ENCODE data around the gene WDFY2.
"Not testable (repeated sequence)": the region's sequence is repeated elsewhere in the genome, so short reads cannot be mapped to it uniquely, and the experiment has no call there.

The WDFY2 gene, protein sequence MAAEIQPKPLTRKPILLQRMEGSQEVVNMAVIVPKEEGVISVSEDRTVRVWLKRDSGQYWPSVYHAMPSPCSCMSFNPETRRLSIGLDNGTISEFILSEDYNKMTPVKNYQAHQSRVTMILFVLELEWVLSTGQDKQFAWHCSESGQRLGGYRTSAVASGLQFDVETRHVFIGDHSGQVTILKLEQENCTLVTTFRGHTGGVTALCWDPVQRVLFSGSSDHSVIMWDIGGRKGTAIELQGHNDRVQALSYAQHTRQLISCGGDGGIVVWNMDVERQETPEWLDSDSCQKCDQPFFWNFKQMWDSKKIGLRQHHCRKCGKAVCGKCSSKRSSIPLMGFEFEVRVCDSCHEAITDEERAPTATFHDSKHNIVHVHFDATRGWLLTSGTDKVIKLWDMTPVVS

DNA sequence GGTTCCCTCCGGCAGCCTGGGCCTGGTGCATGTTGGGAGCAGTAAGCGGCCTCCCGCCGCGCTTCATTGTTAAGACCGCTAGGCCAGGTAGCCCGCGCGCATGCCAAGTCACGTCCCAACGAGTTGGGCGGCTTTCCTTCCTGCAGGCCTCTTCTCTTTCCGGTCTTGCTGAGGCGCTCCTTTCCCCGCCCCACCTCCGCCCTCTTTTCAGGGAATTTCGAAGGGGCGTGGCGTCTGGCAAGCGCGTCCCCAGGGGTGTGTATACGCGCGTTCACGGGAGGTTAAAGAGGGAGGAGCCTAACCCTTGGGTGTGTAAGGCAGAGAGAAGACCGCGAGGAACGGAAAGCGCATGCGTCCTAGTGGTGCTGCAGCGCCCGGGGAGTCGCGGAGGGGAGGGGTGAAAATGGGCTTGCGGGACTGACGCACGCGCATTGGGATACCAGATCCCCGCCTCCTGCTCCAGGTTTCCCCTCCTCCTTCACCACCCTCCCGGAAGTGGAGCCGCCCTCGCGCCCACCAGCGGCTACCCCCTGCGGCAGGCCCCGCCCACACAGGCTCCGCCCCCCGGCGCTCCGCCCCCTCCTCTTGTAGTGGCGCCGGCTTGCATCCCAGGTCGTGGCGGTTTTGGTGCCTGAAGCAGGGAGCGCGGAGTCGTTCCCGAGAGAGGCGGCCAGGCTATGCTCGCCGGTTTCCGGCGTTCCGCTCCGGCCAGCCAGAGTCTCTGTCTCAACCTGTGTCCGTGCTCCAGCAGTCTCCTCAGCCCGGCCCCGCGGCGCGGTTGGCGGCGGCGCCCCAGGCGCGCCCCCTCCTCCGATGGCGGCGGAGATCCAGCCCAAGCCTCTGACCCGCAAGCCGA is at the start of gene WDFY2:
Gene WDFY2, plus strand, starts transcription at position 588 of the 856 bp plus-strand sequence. Its CDS starts 226 bp downstream, at position 814.
- DNase-seq (ENCODE audit: low read depth in 2 of 2): peak; percentile 98 to 99

DNA sequence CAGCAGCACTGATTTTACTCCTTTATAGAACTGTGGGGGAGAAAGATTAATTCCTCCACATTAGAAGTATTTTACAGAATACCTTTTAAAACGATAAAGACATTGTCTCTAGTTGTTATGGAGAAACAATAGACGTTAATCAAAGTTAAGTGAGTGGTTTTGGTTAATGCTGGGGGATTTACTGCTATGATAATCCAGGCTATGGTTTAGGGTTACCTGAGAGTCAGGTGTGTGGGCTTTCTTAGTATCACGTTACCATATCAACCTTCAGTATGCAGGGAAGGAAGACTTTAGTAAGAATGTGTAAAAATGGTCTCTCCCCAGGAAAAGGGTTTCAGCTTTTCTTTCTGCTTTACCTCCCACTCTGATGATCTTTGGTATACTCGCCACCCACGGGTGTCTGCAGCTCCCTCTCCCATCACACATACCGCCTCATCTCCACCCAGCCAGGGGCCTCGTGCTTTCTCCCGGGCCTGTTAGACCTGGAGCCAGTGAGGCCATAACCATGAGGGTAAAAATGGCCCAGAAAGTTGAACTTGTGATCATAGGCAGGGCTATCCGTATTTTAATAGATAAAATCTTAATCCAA is 45.6 kb upstream of the WDFY2 start:
- DNase-seq (ENCODE audit: low read depth in 2 of 2): no peak

DNA sequence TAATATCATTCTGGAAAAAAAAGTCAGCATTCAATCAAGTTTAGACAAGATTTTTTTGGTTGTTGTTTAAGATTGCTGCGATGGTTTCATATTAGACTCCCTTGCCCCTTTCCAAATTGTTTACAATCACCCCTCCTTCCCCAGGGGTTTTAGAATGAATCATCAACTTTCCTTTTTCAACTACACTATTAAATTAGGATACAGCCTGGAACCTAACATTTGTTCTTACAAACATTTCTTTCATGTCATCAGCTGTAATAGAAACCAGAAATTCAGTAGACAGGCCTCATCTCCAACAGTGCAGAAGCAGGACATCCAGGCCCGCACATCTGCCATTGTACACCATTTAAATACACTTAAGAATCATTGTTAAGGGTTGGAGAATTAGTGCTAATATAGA is 44.4 kb upstream of the WDFY2 start:
- no peak for DNase-seq (ENCODE audit: low read depth in 2 of 2)

DNA sequence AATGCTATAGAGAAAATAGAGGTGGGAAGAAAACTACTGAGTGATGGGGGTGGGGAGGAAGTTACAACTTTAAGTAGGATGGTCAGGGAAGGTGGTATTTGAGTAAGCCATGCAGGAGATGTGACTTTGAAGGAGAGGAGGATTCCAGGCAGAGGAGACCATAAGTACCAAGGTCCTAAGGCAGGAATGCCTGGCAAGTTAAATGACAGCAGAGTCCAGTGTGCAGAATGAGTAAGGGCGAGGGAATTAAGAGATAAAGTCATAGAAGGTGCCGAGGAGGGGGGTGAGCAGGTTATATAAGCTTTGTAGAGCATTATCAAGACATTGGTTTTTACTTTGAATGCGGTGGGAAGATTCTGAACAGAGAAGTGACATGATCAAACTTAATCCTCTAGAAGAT is 43.2 kb upstream of the WDFY2 start:
- DNase-seq (ENCODE audit: low read depth in 2 of 2): no peak

DNA sequence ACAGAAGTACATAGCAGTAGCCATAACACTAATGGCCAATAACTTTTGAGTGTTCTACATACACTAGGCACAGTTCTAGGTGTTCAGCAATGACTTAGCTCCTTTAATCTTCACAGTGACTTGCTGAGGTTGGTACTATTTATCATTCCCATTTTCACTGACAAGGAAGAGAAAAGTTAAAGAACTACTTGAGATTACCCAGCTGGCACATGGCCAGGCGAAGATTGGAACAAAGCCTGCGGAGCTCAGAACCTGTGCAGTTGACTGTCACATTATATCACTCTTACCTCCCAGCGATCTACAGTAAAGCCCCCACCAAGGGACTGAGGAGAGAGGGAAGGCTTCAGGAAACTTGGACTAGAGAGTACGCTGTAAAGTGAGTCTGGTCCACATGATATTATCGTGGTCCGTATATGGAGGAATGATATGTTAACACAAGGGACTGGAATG is 42.4 kb upstream of the WDFY2 start:
- no peak for DNase-seq (ENCODE audit: low read depth in 2 of 2)

DNA sequence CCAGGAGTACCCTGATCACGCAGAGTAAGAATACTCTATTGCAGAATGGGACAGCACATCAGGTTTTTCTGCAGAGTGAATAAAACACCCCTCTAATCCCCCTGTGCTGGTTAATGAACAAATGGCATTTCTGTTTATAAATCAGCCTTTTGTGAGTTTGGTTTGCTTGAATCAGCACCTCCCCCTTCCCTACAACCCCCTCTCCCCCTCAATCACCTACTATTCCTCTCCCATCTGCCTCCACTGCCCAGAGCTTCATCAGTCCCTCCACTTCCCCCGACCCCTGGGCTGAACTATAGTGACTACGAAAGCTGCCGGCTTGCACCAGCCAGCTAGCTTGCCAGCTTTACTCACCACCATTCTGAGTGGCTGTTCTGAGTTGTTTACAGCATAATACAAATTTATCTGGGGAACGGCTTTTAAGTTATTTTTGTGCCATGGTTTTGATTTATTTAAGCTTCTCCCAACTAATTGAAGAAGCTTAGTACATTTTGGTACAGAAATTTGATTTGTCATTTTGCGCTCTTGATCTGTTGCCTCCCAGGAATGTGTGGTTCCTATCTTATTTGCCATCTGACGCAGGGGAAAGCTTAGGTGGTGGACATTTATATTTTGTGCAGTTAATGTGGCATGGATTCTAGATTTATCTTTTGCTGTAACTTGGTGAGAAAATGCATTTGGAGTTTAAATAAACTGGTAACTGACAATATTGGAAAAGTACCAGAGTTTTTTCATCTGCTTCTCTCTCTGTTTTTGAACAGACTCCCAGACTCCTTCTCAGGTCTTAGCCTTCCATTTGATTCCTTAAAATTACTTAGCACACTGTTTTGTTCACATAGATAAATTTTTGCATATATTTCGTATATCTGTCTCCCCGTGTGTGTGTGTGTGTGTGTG is 41.7 kb upstream of the WDFY2 start:
- DNase-seq (ENCODE audit: low read depth in 2 of 2): no peak

DNA sequence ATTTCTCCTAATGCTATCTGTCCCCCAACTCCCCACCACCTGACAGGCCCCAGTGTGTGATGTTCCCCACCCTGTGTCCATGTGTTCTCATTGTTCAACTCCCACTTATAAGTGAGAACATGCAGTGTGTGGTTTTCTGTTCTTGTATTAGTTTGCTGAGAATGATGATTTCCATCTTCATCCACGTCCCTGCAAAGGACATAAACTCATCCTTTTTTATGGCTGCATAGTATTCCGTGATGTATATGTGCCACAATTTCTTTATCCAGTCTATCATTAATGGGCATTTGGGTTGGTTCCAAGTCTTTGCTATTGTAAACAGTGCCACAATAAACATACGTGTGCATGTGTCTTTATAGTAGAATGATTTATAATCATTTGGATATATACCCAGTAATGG is 38.8 kb upstream of the WDFY2 start:
- DNase-seq (ENCODE audit: low read depth in 2 of 2): not testable (repeated sequence)

DNA sequence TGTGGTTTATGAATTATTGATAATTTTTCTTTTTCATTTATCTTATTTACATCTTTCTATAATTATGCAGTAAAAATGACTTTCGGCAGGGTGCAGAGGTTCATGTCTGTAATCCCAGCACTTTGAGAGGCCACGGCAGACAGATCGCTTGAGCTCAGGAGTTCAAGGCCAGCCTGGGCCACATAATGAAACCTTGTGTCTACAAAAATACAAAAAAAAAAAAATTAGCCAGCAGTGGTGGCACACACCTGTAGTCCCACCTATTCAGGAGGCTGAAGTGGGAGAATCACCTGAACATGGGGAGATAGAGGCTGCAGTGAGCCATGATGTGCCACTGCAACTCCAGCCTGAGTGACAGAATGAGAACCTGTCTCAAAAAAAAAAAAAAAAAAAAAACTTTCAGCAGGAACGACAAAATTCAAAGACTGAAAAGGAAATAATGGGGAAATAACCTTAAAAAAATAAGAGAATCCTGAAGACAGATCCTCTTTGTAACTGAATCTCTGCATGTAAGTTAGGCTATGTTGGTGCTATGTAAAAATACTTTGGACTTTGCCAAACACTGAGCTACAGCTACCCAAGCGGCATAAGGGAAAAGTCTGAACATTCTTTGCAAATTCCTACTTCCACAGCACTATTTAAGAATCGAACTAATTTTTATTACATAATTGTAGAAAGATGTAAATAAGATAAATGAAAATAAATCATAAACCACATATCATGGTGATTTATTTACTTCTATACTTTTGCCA is 36.7 kb upstream of the WDFY2 start:
- DNase-seq (ENCODE audit: low read depth in 2 of 2): no peak

DNA sequence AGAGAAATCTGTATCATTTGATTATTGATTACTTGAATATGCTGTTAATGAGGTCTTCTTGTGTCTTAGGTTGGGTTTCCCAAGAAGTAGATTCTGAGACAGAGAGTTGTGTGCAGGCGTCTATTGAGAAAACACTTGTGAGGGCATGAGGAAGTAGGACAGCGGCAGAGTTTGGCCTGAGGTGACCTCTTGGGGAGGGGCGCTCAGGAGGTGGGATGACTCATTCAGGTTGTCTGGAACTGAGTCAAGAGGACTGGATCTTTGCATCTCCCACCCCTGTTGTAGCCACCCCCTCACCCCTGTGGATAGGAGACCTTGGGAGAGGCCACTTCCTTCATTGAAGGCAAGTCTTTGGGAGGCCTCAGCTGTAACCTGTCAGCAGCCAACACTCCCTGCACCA is 35.2 kb upstream of the WDFY2 start:
- DNase-seq (ENCODE audit: low read depth in 2 of 2): no peak

DNA sequence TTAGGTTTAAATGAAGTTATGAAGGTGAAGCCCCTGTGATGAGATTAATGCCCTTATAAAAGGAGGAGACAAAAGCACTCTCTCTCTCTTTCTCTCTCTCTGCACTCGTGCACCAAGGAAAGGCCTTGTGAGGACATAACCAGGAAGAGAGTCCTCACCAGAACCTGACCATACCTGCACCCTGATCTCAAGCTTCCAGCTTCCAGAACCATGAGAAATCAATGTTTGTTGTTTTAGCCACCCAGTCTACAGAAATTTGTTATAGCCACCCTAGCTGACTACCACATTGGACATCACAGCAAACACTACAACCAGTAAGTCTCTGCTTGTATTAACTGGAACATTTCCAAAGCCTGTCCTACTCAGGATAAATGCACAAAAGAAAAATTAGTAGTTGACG is 34.7 kb upstream of the WDFY2 start:
- DNase-seq (ENCODE audit: low read depth in 2 of 2): no peak

DNA sequence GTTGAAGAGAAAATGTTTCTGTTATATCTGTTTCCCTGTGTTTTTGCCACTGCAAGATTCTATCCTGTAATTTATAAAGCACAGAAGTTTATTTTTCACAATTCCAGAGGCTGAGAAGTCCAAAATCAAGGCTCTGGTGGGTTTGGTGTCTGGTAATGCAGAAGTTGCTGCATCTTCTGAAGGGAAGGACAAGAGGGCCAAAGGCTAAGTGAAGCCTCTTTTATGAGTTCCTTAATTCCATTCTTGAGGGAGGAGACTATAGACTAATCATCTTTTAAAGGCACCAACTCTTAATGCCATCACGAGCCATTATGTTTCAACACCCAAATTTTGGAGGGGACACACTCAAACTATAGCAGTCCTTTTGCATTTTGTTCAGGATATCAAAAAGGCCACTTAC is 34.1 kb upstream of the WDFY2 start:
- DNase-seq (ENCODE audit: low read depth in 2 of 2): no peak

DNA sequence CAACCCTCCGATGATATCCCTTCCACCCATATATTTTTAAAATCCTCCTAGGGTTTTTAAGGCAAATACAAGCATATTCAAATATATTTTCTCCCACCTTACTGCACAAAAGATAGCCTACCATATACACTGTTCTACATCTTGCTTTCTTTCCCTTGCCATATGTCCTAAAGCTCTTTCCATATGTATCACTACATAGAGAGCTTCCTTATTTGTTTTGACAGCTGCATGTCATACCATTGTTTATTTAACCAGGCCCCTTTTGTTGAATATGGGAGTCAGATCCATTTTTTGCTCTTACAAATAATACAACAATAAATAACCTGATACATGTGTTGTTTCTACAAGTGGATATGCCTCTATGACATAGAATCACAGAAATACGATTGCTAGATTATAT is 32.8 kb upstream of the WDFY2 start:
- no peak for DNase-seq (ENCODE audit: low read depth in 2 of 2)

DNA sequence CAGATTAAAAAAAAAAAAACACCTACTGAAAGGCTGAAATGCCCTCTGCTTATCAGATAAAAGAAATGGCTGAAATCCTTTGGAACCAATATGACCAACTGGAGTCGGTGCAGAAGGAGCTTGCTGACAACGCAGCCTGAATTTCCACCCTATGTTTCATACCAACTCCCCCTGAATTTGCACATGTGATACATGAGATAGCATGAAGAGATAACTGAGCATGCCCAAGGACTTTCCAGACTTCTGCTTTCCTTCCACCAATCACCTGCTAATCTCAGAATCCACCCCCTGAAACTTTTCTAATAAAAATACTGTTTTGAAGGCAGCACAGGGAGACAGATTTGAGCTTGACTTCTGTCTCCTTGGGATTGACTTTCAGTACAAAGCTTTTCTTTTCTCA is 32.2 kb upstream of the WDFY2 start:
- no peak for DNase-seq (ENCODE audit: low read depth in 2 of 2)

DNA sequence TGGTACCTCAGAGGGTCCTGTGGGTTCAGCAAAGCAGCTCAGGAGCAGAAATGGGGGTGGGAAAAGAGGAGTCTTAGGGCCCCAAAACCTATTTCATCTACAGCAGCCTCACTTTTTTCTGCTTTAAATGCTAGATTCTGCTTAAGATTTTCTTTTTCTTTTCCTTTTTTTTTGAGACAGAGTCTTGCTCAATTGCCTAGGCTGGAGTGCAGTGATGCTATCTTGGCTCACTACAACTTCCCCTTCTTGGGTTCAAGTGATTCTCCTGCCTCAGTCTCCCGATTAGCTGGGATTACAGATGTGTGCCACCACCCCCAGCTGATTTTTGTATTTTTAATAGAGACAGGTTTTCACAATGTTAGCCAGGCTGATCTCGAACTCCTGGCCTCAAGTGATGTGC is 30.7 kb upstream of the WDFY2 start:
- no peak for DNase-seq (ENCODE audit: low read depth in 2 of 2)

DNA sequence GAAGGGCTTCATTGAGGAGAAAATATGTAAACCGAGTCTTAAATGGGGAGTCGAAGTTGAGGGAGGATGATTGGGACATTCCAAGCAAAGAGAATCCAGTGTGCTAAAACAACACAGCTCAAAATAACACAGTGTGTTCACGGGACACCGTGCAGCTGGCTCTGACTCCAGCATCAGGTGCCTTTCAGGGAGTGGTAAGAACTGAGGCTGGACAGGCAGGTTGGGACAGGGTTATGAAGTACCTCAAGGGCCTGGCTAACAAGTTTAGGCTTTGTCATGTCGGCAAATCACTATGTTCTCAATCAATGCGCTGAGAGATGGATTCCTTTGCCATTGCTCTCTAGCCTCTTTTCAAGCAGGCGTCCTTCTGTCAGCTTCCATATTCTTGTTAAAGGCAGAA is 27.5 kb upstream of the WDFY2 start:
- no peak for DNase-seq (ENCODE audit: low read depth in 2 of 2)

DNA sequence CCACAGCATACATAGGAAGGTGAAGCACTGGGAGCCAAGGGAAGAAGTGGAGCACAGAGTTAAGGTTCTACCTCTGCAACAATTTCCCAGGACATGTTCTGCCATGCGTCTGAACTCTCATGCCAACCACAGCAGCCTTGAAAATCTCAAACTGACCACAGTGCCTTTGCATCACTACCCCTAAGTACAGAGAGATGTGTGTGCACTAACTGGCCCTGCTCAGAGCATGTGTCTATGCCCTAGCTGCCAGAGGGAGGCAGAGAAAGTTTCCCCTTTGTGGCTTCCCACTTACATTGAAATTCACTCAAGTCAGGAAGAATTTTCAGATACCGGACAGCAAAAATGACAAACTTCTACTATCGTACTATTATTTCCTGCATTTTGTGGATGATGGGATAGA is 26.8 kb upstream of the WDFY2 start:
- no peak for DNase-seq (ENCODE audit: low read depth in 2 of 2)

DNA sequence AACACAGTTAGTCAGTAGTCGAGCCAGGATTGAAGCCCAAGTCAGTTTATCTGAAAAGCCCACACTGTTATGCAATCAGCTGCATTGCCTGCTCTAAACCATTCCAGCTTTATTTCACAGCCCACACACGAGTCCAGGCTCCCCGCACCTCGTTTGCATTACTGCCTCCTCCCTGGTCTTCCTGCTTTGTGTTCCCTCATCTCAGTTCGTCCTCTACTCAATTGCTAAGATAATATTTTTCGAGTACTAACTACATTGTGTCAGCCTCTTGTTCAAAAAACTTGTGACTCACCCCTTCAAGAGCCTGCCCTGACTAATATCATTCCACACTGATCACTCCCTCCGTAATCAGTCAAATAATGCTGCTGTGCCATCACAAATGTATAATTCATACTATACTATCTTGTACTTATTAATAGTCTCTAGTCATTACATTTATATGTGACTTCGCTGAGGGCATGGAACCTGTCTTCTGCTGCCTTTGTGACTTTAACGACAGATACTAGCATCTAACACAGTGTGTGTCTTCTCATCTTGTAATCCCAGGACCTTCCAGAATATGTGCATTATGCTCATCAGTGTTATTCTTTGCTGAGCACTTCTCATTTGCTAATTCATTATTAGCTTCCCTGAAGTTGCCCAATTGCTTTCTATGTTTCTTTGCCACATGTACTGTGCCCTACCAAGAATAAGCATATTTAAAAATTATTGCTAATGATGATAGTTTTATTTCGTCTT is 26.2 kb upstream of the WDFY2 start:
- no peak for DNase-seq (ENCODE audit: low read depth in 2 of 2)

DNA sequence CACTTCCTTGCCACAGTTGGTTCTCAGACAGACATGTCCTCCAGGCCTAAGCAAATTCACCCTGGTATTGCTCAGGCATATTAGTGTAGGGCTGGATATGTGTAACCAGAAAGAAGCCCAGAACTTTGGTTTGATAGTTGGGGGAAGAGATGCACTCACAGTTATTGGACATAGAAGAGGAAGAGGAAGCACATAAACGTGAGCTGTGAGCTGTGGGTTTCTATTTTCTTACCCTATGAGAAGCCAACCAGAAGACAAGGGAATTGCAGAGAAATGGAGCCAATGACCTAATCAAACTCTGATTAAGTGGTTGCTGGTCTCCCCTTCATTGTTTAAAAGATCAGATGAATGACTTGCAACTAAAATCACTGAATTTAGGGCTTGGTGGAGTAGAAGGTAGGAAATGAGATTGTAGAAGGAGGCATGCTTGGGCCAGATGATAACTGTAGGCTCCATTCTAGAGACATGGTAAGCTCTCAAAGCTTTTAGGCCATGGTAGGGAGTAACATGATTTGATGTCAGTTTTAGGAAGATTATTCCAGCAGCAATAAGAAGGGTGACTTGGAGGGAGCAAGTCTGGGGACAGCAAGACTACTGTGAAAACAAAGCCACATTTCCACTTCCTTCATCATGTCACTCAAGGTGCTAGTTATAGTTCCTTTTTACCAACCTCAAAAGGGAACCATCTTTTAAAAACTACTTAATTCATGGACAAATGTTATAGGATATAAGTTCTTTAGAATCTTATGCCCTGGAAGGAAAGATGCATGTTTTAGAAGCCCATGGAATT is 24.1 kb upstream of the WDFY2 start:
- no peak for DNase-seq (ENCODE audit: low read depth in 2 of 2)

DNA sequence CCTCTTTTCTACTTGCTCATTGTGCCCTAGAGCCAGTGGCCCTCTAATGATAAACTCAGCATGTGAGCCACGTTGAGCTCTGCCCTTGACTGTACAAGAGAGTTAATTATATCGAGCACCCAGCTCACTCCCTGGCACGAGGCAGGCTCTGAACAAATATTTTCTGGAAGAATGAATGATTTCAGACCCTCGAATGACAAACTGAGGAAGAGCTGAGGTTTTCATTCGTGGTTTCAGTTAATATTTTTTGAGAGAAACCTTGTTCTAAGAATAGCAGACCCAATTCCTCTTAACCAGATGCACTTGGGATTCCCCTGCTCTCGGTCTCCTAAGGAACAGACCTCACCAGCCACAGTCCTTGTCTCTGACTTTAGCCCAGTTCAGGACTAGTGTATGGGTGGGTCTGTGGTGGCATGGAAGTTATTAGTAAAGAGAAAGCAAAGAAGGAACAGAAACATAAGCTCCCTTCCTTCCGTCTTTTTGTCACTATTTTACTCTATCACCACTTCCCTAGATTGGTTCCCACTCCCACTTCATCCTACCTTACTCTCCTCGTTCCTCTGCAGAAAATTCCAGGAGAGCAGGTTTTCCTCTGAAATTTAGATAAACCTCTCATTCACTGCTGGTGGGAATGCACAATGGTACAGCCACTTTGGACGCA is 22.1 kb upstream of the WDFY2 start:
- no peak for DNase-seq (ENCODE audit: low read depth in 2 of 2)
